Measurements from ENCODE around the gene GRIA1.

Gene GRIA1

DNA sequence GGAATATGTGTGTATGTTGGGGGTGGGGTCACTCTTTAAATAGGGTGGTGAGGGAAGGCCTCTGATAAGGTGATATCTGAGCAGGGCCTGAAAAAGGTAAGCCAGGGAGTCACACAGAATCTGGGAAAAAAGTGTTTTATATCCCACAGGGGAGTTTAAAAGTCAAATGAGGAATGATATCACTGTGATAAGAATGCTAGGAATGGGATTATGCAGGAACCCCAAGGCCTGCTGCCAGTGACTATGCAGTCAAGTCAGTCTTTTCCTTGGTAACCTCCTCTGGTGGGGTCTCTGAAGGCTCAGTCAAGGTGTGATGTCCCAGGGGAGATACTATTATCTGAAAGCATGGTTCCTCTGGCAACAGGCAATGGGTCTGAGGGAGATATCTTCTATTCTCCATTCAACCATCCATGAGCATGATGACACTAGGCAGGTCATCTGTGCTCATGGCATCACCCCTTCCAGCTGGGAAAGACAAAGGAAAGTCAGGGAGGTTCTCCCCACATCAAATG is 53.5 kb downstream of the GRIA1 start:
- no peak for TF ChIP-seq POLR2AphosphoS5 (IDR thresholded peaks at IDR 0.05; ENCODE audit: low read depth, low read length)
- no peak for TF ChIP-seq SIN3A (IDR thresholded peaks at IDR 0.05; ENCODE audit: borderline replicate concordance, insufficient read depth, low read length)
- no peak for TF ChIP-seq FOXP2 (optimal IDR thresholded peaks at IDR 0.05; ENCODE audit: borderline replicate concordance, extremely low read depth, extremely low read length, insufficient read depth)
- TF ChIP-seq, protein P1, sequence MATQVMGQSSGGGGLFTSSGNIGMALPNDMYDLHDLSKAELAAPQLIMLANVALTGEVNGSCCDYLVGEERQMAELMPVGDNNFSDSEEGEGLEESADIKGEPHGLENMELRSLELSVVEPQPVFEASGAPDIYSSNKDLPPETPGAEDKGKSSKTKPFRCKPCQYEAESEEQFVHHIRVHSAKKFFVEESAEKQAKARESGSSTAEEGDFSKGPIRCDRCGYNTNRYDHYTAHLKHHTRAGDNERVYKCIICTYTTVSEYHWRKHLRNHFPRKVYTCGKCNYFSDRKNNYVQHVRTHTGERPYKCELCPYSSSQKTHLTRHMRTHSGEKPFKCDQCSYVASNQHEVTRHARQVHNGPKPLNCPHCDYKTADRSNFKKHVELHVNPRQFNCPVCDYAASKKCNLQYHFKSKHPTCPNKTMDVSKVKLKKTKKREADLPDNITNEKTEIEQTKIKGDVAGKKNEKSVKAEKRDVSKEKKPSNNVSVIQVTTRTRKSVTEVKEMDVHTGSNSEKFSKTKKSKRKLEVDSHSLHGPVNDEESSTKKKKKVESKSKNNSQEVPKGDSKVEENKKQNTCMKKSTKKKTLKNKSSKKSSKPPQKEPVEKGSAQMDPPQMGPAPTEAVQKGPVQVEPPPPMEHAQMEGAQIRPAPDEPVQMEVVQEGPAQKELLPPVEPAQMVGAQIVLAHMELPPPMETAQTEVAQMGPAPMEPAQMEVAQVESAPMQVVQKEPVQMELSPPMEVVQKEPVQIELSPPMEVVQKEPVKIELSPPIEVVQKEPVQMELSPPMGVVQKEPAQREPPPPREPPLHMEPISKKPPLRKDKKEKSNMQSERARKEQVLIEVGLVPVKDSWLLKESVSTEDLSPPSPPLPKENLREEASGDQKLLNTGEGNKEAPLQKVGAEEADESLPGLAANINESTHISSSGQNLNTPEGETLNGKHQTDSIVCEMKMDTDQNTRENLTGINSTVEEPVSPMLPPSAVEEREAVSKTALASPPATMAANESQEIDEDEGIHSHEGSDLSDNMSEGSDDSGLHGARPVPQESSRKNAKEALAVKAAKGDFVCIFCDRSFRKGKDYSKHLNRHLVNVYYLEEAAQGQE (IDR thresholded peaks at IDR 0.05; ENCODE audit: insufficient read depth in 1 of 2, low read depth in 2 of 2, low read length in 2 of 2) = no peak
- TF ChIP-seq TAF1 (IDR thresholded peaks at IDR 0.05; ENCODE audit: borderline replicate concordance, insufficient read depth, low read length) = no peak

DNA sequence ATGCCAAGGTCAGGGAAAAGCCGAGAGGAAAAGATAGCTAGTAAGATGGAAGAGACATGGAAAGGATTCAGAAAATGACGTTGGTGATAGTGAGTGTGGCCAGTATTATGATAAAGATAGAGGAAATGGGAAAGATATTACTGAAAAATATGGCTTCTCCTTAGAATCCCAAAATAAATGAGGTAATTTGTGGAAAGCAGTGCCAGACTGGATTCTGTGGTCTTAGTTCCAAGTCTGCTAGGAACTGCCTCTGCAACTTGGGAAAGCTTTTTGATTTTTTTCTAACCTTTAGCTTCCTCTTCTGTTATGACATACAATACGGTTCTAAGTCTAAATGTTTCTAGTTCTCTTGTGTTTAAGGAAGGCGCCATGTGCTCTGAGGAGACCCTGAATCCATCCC is 54.2 kb downstream of the GRIA1 start:
- TF ChIP-seq, protein P1 (IDR thresholded peaks at IDR 0.05; ENCODE audit: insufficient read depth in 1 of 2, low read depth in 2 of 2, low read length in 2 of 2) = no peak

DNA sequence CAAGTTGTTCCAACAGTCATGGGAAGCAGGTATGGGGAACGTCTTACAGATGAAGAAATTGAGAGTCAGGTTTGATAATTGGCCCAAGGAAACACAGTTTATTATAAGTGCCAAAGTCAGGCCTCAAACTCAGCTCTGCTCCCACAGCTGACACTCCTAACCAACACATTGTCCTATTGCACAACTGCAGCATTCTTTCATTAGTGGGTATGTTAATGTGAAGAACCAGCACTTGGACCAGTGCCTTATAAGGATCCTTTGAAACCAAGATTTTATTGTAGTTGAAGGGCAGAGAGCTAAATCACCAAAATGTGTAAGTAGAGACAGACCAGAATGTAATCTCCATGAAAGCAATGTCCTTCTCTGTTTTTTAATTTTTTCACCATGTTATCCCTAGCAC is 56.1 kb downstream of the GRIA1 start:
- no peak for TF ChIP-seq FOXP2 (optimal IDR thresholded peaks at IDR 0.05; ENCODE audit: borderline replicate concordance, extremely low read depth, extremely low read length, insufficient read depth)
- no peak for TF ChIP-seq SIN3A (IDR thresholded peaks at IDR 0.05; ENCODE audit: borderline replicate concordance, insufficient read depth, low read length)
- no peak for TF ChIP-seq POLR2AphosphoS5 (IDR thresholded peaks at IDR 0.05; ENCODE audit: low read depth, low read length)
- TF ChIP-seq, protein P1 (IDR thresholded peaks at IDR 0.05; ENCODE audit: insufficient read depth in 1 of 2, low read depth in 2 of 2, low read length in 2 of 2) = no peak
- no peak for TF ChIP-seq TAF1 (IDR thresholded peaks at IDR 0.05; ENCODE audit: borderline replicate concordance, insufficient read depth, low read length)

DNA sequence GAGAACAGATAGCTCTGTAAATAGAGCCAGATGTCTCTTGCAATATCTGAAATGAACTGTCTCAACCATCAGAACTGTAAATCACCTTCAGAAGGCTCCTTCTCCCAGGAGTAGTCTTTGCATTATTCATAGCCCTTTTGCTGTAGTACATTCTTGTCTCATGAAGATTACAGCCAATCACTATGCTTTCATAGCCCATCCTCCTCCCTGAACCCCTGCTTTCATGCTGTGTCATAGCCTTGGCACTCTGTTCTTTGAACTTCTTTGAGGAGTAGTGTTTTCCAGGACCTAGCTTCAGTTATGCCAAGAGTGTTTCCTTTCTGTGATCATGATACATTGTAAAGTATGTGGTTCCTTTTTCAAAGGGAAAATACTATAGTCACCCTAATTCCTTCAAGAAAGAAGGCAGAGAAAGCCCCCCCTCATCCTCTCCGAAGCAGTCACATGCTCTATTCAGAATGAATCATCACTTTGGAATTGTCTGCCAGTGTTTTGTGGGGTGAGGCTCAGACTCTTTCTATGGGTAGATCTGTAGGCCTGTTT is 61.1 kb downstream of the GRIA1 start:
- TF ChIP-seq POLR2AphosphoS5 (IDR thresholded peaks at IDR 0.05; ENCODE audit: low read depth, low read length) = no peak

DNA sequence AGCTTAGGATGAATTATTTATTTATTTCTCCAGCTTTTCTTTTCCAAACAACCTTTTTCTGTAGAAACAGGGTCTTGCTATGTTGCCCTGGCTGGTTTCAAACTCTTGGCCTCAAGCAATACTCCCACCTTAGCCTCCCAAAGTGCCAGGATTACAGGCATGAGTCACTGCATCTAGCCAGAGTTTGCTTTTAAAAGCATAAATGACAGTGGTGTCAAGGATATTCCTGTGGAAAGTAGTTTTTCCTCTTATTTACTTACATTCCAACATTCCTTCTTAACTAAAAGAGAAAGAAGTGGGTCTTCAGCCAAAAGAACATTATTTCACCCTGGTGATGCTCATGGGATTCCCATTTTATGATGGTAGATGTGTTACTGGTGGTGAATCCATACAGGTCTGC is 62.4 kb downstream of the GRIA1 start:
- TF ChIP-seq, protein P1 (IDR thresholded peaks at IDR 0.05; ENCODE audit: insufficient read depth in 1 of 2, low read depth in 2 of 2, low read length in 2 of 2) = no peak
- TF ChIP-seq FOXP2 (optimal IDR thresholded peaks at IDR 0.05; ENCODE audit: borderline replicate concordance, extremely low read depth, extremely low read length, insufficient read depth) (no peak), TAF1 (IDR thresholded peaks at IDR 0.05; ENCODE audit: borderline replicate concordance, insufficient read depth, low read length) (no peak), SIN3A (IDR thresholded peaks at IDR 0.05; ENCODE audit: borderline replicate concordance, insufficient read depth, low read length) (no peak), POLR2AphosphoS5 (IDR thresholded peaks at IDR 0.05; ENCODE audit: low read depth, low read length) (no peak)

Measured in PFSK-1 (cell line).